HL-60 (cell line): ENCODE measurements around the gene AKAP13.

Experiments used
- CTCF ChIP-seq: IDR thresholded peaks from one replicate; pipeline ENCODE4 v1.5.1; 2011; ENCODE audit warnings: low read length, control low read depth, inconsistent platforms; ENCODE audit not compliant: insufficient read depth
- GABPA ChIP-seq: IDR thresholded peaks from 2 replicates; pipeline ENCODE4 v1.6.1; 2012; ENCODE audit warnings: low read depth
- POLR2AphosphoS5 ChIP-seq: IDR thresholded peaks from 2 replicates; pipeline ENCODE4 v1.6.1; 2012; ENCODE audit warnings: low read depth
- SPI1 ChIP-seq: IDR thresholded peaks from 2 replicates; pipeline ENCODE4 v1.6.1; 2012; ENCODE audit warnings: low read depth, mild to moderate bottlenecking, borderline replicate concordance
- TF ChIP-seq, protein P1 (sequence below): IDR thresholded peaks from 2 replicates; pipeline ENCODE4 v1.6.1; 2012; ENCODE audit warnings: low read depth; ENCODE audit not compliant: insufficient replicate concordance

- TF ChIP-seq CTCF: no peak
- no peak for TF ChIP-seq POLR2AphosphoS5
- TF ChIP-seq GABPA: no peak
- TF ChIP-seq SPI1: no peak
- TF ChIP-seq, protein P1, sequence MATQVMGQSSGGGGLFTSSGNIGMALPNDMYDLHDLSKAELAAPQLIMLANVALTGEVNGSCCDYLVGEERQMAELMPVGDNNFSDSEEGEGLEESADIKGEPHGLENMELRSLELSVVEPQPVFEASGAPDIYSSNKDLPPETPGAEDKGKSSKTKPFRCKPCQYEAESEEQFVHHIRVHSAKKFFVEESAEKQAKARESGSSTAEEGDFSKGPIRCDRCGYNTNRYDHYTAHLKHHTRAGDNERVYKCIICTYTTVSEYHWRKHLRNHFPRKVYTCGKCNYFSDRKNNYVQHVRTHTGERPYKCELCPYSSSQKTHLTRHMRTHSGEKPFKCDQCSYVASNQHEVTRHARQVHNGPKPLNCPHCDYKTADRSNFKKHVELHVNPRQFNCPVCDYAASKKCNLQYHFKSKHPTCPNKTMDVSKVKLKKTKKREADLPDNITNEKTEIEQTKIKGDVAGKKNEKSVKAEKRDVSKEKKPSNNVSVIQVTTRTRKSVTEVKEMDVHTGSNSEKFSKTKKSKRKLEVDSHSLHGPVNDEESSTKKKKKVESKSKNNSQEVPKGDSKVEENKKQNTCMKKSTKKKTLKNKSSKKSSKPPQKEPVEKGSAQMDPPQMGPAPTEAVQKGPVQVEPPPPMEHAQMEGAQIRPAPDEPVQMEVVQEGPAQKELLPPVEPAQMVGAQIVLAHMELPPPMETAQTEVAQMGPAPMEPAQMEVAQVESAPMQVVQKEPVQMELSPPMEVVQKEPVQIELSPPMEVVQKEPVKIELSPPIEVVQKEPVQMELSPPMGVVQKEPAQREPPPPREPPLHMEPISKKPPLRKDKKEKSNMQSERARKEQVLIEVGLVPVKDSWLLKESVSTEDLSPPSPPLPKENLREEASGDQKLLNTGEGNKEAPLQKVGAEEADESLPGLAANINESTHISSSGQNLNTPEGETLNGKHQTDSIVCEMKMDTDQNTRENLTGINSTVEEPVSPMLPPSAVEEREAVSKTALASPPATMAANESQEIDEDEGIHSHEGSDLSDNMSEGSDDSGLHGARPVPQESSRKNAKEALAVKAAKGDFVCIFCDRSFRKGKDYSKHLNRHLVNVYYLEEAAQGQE: no peak
Observed at GRCh38 chr15:85557385-85557784, 177.0 kb downstream of the AKAP13 start.
